ENCODE results near the gene IGFL4. TPM values are rescaled to one million over a fixed set of nuclear protein-coding genes. Genes with fewer than 3 reads are reported as not detected.

Gene IGFL4
- polyA plus RNA-seq, 1 experiment, result not detected

DNA sequence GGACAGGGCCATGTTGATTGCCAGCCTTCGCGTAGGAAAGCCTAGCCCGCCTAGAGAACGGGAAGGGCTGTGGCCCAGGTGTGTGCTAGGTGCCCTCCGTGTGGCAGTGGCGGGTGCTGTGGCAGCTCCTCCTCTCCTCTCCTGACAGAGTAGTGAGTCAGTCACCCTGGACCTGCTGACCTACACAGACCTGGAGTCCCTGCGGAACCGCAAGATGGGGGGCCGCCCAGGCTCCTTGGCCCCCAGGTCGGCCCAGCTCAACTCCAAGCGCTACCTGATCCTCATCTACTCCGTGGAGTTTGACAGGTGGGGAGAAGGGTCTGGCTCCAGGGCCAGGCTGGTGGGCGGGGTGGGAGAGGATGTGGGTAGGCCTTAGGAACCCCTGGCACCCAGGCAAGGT lies 34.4 kb downstream of the IGFL4 start:
- no peak for DNase-seq (ENCODE audit: low read depth)
- CTCF ChIA-PET, result interaction anchor here (1.2 to 1.7 kb wide), 2 partner anchors 10 to 259 kb away, joined by 5 to 6 read pairs; no protein-coding TSS in a partner anchor
- POLR2A ChIA-PET, result no interaction called here
- TF ChIP-seq, protein P1, sequence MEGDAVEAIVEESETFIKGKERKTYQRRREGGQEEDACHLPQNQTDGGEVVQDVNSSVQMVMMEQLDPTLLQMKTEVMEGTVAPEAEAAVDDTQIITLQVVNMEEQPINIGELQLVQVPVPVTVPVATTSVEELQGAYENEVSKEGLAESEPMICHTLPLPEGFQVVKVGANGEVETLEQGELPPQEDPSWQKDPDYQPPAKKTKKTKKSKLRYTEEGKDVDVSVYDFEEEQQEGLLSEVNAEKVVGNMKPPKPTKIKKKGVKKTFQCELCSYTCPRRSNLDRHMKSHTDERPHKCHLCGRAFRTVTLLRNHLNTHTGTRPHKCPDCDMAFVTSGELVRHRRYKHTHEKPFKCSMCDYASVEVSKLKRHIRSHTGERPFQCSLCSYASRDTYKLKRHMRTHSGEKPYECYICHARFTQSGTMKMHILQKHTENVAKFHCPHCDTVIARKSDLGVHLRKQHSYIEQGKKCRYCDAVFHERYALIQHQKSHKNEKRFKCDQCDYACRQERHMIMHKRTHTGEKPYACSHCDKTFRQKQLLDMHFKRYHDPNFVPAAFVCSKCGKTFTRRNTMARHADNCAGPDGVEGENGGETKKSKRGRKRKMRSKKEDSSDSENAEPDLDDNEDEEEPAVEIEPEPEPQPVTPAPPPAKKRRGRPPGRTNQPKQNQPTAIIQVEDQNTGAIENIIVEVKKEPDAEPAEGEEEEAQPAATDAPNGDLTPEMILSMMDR (IDR thresholded peaks at IDR 0.05; ENCODE audit: insufficient read depth, low read depth, low read length), result no peak
- Histone ChIP-seq H3K4me3 (ENCODE audit: low read depth, low read length) (no peak overlapping the region), H3K36me3 (ENCODE audit: control insufficient read depth, insufficient read depth, low read length) (peaks cover 1% of the 10 kb centered on the region), H3K27me3 (ENCODE audit: control insufficient read depth, insufficient read depth, low read length) (no peaks in the 10 kb centered on the region)

GRCh38 chr19:46002678-46003275 lies 38.0 kb downstream of the IGFL4 start:
- TF ChIP-seq, protein P1 (IDR thresholded peaks at IDR 0.05; ENCODE audit: insufficient read depth, low read depth, low read length), result no peak
- DNase-seq (ENCODE audit: low read depth), result no peak
- Histone ChIP-seq H3K36me3 (ENCODE audit: control insufficient read depth, insufficient read depth, low read length) (peaks cover 1% of the 10 kb centered on the region), H3K27me3 (ENCODE audit: control insufficient read depth, insufficient read depth, low read length) (no peaks in the 10 kb centered on the region), H3K4me3 (ENCODE audit: low read depth, low read length) (no peak overlapping the region)
- ChIA-PET POLR2A (no interaction called here), CTCF (interaction anchor here (0.7 to 2.9 kb wide), 3 partner anchors 14 to 185 kb away, joined by 3 to 6 read pairs (median 4); no protein-coding TSS in a partner anchor)

GRCh38 chr19:46000491-46001246 lies 40.1 kb downstream of the IGFL4 start:
- peak overlapping the region; percentile 20 for H3K4me3 ChIP-seq (ENCODE audit: low read depth, low read length)
- ChIA-PET POLR2A (no interaction called here), CTCF (interaction anchor here (1.3 to 2.9 kb wide), 2 partner anchors 9 to 16 kb away, joined by 3 to 6 read pairs; no protein-coding TSS in a partner anchor)
- no peak for DNase-seq (ENCODE audit: low read depth)
- H3K27me3 ChIP-seq (ENCODE audit: control insufficient read depth, insufficient read depth, low read length), result no peaks in the 10 kb centered on the region
- no peaks in the 10 kb centered on the region; the same call in 1 of the 2 replicates for H3K36me3 ChIP-seq (ENCODE audit: control insufficient read depth, insufficient read depth, low read length)
- TF ChIP-seq, protein P1 (IDR thresholded peaks at IDR 0.05; ENCODE audit: insufficient read depth, low read depth, low read length), result no peak

- POLR2A ChIA-PET, result no interaction called here
- Histone ChIP-seq H3K4me3 (ENCODE audit: low read depth, low read length) (peak overlapping the region; percentile 5; the same call in 1 of the 2 replicates), H3K27me3 (ENCODE audit: control insufficient read depth, insufficient read depth, low read length) (no peaks in the 10 kb centered on the region), H3K36me3 (ENCODE audit: control insufficient read depth, insufficient read depth, low read length) (no peaks in the 10 kb centered on the region; the same call in 1 of the 2 replicates)
- no peak for DNase-seq (ENCODE audit: low read depth)
- CTCF ChIA-PET, result interaction anchor here (0.5 to 1.5 kb wide), 3 partner anchors 10 to 159 kb away, joined by 3 to 7 read pairs (median 3); no protein-coding TSS in a partner anchor
- TF ChIP-seq, protein P1 (IDR thresholded peaks at IDR 0.05; ENCODE audit: insufficient read depth, low read depth, low read length), result no peak
Measured at GRCh38 chr19:45999653-46000121, 41.1 kb downstream of the IGFL4 start.

- ChIA-PET CTCF (interaction anchor here (0.5 to 2.1 kb wide), 5 partner anchors 10 to 158 kb away, joined by 3 to 9 read pairs (median 4); no protein-coding TSS in a partner anchor), POLR2A (no interaction called here)
- TF ChIP-seq, protein P1 (IDR thresholded peaks at IDR 0.05; ENCODE audit: insufficient read depth, low read depth, low read length), result no peak
- no peak for DNase-seq (ENCODE audit: low read depth)
- H3K4me3 ChIP-seq (ENCODE audit: low read depth, low read length), result no peak overlapping the region
- no peaks in the 10 kb centered on the region for H3K27me3 ChIP-seq (ENCODE audit: control insufficient read depth, insufficient read depth, low read length)
- H3K36me3 ChIP-seq (ENCODE audit: control insufficient read depth, insufficient read depth, low read length), result no peaks in the 10 kb centered on the region
Measured at GRCh38 chr19:45998834-45999233, 42.0 kb downstream of the IGFL4 start.
